HG03064 (cell line): Measurements from ENCODE around the gene CCDC88C.

Source experiments
- ATAC-seq: cut with Tn5 transposase; IDR thresholded peaks from one replicate; pipeline ENCODE4 v1.9.1; 2021; ENCODE audit warnings: low read depth; ENCODE audit not compliant: unreplicated experiment

Gene CCDC88C

DNA sequence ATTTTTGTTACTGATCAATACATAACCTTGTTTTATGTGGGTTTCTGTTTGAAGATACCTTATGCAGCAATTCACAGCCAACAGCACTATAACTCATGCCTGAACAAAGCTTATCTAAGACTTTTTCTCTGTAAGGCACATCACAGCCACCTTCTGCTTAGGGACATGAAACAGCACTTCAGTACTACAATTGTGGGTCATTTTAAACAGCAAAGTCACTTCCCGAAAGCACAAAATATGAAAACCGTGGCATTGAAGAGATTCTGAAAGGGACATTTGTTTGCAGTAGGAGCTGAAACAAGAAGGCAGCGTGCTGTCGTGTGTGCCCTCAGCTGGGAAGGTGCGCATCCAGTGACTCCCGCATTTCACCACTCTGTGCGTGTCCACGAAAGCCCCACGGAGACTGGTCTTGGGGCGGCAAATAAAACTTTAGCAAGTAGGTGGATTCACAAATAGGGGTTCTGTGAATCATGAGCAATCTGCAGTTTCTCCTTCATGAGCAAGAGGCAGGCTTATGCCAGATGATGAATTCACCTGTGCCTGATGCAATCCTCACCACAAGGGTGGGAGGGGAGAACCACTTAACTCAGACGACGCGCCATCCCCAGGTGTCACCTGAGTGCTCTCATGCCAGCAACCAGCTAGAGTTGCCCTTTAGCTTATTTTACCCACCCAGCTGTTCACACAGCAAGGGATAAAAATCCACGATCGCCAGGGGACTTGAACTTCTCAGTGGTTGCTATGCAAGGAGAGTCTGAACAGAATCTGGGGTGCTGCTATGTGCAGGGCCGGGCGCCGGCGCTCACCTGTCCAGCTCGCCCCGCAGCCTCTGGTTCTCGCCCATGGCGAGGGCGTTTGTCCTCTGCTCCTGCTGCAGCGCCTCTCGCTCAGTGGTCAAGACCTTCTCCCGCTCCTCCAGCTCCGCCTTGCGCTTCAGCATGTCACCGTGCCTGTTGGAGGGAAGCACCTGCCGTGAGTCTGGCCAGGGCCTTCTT is 118.2 kb downstream of the CCDC88C start:
- no peak for ATAC-seq

DNA sequence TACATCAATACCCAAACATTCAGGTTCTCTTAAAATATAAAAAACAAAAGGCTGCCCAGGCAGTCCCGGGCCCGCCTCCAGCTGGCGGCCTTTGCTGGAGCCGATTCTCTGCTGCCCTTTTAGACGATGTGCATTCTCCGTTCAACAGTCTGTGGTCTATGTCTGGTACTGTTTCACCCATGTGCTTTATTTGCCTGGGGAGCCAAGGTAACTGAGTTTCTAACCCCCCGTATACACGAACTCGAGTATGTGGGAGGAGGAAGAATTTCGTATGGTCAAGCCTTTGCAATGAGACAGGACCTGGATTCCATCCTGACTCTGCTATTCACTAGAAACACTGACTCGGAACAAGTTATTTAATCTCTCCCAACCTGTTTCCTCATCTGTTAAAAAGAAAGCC is 119.0 kb downstream of the CCDC88C start:
- no peak for ATAC-seq

DNA sequence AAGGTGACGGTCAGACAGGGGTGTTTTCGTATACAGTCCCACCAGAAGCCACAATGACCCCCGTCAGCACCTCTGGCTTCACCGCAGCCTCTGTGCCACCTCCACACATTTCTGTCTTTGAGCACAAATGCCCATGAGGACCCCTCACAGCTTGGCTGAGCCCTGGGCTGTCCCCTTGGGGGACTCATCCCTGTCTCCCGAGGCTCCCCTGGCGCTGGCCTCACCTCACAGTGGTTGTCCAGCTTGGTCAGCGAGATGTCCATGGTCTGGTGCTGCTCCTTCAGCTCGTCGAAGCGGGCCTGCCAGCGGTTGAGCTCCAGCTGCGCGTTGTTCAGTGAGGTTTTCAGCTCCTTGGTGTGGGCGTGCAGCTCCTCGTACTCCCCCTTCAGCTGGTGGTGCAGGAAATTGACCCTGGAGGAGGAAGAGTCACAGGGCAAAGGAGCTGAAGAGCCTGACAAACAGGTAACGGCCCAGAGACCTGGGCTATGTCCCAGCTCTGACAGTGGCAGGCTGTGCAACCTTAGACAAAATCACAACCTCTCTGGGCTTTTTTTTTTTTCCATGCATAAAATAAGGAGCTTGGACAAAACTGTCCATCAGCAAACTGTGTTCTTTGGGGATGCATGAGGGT is 120.4 kb downstream of the CCDC88C start:
- no peak for ATAC-seq

DNA sequence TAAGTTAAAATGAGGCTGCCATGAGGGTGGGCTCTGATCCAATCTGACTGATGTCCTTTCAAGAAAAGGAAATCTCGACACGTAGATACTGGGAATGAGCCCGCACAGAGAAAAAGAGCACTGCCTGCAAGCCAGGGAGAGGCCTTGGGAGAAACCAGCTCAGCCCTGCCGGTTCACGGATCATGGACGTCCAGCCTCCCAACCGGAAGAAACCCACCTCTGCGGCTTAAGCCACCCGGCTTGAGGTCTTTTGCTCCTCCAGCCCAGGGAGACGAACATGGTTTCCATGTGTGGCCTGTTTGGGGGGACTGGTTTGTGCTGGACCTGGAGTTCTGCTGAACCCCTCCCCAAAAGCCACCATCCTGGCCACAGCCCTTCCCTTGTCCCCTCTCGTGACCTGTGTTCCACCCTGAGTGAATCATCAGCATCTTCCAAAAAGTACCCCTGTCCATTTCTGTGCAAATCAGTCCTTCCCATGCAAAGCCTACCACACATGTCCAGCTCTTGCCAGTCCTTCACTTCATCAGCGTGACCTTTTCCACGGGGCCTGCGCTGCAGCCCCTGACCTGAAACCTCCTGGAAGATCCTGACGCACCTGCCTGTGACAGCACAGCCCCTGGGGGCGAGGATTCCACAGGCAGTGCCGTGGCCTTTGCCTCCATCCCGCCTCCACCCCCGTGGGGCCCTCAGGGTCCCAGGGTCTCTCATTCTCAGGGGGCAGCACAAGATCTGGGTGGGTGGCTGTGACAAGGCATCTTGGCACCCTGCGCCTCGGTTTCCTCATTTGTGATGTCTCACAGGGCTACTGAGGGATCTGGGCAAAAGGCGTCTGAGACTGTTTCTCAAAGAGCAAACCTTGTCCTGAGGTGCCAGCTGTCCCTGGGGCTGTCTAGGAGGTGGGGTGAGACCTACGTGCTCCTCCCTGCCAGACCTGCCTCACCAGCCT is 121.5 kb downstream of the CCDC88C start:
- ATAC-seq = no peak

DNA sequence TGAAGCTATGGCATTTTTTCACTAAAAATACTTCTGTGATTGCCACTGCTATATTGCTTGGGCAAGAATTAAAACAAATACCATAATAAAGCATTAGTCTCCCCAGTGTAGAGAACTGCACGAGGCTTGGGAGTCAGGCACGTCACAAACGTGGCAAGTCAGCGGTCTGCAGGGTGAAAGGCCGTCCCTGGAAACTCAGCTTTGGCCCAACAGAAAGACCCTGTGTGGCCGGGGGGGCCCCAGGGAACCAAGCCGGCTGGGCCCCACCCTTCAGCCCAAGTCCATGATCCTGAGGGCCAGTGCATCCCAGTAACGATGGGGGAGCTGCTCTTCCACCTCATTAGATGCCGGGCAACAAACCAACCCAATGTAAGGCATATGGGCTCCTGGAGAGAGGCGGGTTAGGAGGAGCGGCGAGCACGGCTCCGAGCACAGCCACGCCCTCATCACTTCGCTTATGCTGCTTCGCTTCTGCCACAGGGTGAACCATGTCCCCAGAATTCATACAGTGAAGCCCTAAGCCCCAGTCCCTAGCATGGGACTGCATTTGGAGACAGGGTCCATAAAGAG is 122.3 kb downstream of the CCDC88C start:
- no peak for ATAC-seq

DNA sequence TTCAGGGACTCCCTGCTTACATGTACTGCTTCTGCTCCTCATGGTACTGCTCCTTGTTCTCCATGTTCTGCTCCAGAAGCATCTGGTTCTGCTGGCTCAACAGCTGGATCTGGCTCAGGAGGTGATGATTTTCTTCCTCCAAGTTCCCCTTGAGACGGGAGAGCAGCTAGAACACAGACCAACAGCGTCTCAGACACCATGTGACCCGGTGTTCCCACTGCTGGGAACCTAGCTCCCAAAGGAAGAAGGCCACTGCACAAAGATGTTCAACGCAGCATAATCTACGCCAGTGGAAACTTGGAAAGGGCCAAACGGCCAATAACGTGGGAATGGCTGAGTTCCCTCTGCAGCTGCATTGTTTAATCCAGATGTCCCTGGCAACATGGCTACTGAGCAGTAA is 123.5 kb downstream of the CCDC88C start:
- no peak for ATAC-seq

DNA sequence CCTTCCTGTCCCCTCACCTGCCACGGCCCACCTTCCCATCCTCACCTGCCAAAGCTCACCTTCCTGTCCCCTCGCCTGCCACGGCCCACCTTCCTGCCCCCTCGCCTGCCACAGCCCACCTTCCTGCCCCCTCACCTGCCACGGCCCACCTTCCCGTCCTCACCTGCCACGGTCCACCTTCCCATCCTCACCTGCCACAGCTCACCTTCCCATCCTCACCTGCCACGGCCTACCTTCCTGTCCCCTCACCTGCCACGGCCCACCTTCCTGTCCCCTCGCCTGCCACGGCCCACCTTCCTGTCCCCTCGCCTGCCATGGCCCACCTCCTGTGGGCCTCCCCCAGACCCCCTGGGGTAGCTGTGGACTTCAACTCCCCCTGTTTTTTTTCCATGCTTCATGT is 124.3 kb downstream of the CCDC88C start:
- ATAC-seq = no peak

DNA sequence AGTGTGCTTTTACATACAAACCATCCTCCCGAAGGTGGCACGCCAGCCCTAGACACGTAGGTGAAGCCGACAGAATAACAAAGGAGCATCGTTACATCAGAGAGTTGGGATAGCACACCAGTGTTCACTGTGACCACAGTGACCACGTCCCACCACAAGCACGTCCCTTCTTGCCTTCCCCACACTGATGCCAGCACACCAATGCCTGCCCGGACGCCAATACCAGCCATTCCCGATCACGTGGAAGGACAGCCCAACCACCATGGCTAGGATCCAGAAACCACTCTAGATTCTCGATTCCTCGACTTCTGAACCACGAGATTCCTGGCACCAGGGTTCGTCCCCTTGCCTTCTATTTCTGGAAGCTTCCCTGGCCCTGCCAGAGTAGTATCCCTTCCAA is 125.1 kb downstream of the CCDC88C start:
- ATAC-seq = no peak

DNA sequence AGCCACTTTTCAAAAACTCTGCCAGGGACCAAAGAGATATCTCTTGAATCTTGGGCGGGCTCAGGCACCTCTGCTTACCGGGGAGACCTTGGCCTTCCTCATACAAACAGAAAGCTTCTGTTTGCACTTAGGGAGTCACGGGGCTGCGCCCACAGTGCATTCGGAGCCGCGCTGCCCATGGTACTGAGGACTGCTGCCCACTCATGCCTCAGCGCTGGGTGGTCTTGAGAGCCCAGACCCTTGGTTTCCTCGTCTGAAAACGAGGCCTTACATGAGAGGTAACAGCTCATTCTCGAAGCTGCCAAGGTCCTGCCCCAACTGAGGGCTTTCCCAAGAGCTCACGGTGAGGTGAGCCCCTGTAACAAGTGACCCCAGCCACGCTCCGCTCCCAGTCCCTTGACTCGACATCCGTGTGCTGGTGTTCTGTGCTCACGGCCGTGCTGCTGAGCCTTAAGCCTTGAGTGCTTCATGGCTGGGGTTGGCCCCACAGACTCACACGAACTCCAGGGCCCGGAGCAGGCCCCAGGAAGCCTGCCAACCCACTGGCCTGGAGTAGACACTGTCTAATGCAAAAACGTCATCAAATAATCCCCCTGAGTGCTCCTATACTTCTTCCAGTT is 125.7 kb downstream of the CCDC88C start:
- no peak for ATAC-seq

DNA sequence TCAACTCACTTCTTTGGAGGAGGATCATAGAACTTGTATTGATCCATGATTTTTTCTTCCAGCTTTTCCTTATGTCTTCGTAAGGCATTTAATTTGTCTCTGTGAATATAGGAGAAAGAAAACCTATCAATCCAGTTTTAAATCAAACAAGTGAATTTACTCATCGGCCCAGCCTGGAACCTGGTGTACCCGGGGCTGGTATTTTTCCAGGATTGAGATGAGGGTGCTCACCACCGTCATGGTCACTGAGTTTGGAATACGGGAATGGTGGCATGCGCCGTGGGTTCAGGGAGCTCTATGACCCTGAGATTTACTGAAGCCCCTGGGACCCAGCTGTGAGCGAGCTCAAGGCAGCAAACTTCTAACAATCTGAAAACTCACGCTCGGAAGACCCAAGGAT is 126.6 kb downstream of the CCDC88C start:
- ATAC-seq = no peak

DNA sequence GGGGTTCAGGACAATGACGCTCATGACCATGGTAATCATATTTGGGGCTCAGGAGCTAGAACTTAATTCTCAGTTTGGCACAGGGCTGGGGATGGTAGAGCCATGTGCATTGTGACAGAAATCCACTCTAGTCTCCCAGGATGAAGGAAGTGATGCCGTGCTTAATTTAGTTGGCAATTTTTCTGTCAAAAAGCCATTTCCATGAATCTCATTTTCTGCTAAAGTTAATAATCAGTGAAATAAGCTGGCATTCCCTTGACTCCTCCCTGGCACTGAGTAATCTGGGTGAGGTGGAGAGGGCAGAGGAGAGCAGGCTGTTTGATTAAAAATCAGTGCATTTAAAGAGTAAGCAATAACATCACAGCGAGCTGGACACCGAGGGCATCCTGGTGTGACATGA is 128.2 kb downstream of the CCDC88C start:
- ATAC-seq = no peak

DNA sequence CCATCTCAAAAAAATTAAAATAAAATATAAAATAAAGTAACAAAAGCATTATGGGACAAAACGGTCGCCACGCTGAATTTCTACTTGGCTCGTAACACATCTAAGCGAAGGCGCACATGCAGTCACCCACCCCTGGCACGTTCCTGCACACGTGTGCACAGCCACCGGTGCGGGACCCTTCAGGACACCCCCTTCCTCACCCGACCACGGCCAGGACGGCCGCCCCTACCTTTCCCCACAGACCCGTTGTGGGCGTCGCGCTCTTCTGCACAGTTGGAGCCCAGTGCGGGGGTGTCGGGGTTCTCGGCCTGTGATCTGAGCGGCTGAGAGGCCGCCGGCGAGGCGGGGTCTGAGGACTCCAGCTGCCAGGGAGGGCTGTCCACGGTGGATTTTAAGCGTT is 128.7 kb downstream of the CCDC88C start:
- ATAC-seq = no peak

DNA sequence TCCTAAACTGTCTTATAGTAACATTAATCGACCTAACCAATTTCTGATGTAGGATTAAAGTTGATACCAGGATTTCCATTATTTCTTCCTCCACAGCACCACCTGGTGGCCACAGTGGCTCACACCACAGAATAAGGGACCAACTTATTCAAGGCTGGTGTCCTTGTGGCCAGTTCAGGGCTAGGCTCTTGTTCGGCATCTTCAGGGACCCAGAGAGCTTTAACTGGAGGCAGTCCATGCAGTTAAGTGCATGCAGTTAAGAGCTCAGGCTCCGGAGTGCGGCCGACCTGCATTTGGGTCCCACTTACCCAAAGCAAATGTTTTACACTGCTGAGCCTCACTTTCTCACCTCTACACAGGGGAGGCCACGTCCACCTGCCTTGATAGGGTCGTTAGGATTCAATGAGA is 131.1 kb downstream of the CCDC88C start:
- no peak for ATAC-seq

DNA sequence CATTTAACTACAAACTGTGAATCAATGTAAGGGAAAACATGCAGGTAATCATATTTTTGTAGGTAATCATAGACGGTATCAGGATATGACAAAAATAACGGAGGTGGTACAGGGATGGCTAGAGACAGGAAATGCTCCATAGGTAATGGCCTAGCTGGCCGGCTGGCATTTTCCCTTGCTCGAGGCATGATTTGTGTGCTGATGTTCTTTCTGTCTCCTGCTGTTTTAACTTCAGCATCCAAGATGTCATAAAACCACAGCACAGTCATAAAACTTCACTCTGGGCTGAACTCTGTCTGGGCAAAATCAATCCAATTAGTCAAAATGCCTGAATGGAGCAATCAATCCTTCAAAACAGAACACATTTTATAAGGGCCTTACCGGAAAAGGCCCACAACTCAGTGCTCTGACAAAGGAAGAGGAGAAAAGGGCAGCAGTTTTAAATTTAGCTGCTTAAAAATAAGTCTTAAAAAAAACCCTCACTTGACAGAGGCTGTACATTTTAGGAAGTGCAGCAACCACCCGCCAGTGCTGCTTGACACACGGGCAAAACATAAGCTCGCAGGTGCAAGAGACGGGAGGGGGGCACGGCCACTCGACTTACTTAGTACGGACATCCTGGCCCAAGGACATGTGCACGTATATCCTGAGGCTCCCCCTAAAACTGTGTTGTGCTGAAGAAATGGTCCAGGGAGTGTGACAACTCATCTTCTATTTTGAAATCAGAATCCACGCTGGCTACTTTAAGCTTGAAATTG is 132.7 kb downstream of the CCDC88C start:
- ATAC-seq = no peak

DNA sequence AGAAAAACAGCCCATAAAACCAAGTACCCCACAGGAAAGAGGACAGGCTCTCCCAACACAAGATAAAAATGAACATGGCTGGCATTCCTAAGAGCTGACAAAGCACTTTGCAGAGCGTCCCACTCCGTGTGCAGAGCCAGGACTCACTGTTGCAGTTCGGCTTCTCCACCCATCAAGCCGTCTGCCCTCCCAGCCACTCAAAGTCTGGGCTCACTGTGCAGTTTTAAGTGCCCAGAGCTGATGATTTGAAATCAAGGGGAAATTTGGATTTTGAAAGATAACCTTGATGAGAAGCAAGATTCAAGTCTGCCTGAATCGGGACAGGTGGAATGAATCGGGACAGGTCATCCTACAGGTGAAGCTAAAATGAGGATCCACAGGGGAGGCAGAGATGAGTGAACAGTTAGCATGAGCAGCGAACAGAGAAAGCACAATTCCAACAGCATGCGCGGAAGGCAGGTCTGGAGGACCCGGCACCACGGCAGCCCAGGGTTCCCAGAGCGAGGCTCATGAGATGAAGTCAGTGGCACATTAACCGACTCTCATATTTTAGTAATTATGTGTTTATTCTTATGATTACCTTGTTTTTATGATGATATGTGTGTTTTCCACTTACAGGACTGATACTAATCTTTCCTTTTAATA is 133.4 kb downstream of the CCDC88C start:
- ATAC-seq = no peak

DNA sequence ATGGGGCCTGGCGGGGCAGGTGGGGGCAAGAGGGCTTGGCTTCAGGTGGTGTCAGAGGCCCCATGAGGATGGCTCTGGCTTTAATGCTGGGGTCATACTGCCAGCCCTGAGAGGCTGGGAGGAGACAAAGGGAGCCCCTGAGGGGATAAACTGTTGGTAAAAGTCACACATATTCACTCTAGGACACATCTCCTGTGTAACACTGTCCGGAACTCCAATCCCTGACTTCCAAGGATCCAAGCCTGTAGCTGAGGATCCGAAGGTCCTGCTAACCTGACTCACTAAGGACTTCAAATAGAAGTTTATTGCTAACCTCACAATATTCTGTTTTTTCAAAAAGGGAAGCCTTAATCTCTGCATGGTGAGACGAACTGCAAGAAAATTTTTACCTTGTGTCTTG is 134.0 kb downstream of the CCDC88C start:
- ATAC-seq = no peak

DNA sequence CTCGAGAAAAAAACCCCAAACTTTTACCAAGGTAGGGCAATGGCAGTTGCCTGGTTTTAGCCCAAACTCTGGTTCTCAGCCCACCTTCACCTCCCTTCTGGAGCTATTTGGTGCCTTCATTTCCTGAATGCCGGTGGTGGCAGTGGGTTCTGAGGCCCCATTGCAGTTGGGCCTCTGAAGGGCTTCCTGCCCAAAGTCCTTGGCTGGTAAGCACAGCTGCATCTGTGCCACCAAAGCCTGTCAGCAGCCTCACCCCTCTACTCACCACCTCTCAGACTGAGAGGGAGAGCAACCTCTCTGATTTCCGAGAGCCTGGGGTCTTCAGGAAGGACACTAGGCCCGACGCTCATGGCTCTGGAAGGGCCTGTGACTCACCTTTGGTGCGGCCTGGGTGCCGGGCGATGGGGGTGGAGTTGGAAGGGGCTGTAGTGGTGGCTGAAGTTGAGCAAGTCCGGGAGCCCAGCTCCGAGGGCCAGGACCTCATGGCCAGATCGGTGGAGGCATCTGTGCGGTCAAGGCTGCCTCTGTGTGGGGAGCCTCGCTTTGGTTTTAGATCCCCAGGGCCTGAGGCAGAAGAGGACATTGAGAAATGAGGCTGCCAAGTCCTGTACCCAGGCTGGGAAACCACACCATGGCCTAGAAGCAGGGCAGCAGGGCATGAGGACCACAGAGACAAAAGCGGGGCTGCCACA is 134.5 kb downstream of the CCDC88C start:
- no peak for ATAC-seq

DNA sequence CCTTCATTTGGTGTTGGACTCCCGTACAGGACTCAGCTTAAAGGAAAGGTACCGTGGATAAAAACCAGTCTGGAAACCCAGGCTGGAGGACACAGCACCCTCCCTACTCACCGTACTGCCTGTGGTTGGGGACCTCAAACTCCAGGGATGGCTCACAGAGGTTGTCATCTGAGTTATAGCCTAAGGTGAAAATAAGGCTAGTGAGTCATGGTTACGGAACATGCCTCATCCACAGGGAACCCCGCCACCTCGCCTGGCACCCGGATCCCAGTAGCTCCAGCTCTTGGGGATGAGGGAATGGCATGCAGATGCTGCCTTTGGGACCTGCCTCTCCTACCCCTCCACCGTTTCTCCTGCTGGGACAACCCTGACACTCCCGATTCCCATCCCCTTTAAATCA is 136.3 kb downstream of the CCDC88C start:
- ATAC-seq = no peak
